Hematopoietic multipotent progenitor cell treated with erythropoietin and hydrocortisone succinate and interleukin-3 and kit ligand, for 4 days (in vitro differentiated cells): ENCODE results near the gene EIF2B5.

ENCODE experiments used
- DNase-seq: peaks from one replicate; pipeline ENCODE4 v3.0.0-alpha.2; 2015

The EIF2B5 gene

DNA sequence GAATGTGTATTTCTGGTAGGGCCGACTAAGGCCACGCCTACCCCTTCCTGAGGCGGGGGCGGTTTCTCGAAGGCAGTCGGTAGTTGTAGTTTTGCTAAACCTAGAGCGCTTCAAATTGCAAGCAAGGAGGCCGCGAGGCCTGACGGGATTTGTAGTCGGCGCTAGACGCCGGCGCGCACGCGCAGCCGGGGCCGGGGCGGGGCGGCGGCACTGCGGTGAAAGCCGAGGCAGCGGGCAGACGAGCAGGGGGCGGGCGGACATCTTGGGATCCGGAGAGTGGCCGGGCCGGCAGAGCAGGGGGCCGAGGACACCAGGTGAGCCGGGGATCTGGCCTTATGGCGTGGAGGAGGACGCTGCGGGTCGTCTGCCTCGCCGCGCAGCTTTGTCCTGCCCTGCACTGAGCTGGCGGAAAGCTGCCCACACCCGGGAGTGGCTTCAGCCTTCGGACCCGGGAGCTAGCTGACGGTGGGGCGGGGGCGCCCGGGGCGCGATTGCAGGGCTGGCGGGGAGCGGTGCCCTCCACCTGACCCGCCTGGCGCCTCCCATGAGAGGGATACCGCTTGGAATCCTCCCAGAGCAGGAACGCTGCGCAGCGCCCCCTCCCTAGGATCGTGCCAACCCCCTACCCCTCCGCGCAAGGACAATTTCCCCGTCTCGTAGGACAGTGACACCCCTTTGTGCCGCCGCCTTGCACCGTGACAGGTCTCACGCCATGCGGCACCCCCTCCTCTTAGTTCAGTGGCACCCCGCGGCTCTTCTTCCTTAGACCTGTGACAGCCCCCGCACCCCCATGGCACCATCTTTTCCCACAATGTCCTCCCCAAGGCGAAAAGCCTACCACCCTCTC lies 39.7 kb downstream of the EIF2B5 start, which contains the start of gene AP2M1:
Gene AP2M1 (plus strand): TSS at position 210 of the 847 bp plus-strand sequence. CDS start 2,139 bp downstream, outside the sequence.
- DNase-seq: peak; percentile 100

DNA sequence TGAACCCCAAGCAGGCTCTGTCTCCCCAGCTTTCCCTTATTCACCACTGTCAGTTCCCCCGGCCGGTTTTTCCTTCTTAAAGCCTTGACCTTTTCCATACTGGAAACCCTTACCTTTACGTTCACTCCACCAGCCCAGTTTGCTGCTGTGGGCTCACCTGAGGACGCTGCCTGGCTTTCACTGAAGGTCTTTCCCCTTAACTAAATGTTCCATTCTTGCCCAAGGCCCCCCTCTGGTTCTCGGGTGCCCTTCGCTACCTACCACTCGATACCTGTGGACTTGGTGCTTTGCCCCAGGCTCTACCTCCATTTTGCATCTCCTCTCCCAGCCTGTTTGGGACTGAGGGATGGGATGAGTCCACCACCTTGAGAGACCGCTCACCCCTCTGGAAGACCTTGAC lies 40.3 kb downstream of the EIF2B5 start:
- DNase-seq: no peak

DNA sequence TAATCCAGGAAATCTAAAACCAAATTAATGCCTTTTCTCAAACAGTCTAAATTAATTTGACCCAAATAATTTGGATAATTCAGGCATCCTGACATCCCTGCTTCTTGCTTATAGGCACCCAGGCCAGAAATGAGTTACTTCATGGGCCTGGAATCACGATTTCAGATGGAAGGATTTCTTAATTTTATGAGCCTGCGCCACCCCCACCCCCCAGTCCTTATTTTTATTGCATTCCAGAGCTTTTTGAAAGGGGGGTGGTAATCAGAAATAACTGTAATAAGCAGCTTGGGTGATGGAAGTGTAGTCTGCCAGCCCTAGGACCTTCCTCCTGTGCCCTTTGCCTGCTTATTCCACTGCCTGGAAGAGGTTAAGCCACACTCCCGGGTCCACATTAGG lies 40.8 kb downstream of the EIF2B5 start:
- DNase-seq: no peak

DNA sequence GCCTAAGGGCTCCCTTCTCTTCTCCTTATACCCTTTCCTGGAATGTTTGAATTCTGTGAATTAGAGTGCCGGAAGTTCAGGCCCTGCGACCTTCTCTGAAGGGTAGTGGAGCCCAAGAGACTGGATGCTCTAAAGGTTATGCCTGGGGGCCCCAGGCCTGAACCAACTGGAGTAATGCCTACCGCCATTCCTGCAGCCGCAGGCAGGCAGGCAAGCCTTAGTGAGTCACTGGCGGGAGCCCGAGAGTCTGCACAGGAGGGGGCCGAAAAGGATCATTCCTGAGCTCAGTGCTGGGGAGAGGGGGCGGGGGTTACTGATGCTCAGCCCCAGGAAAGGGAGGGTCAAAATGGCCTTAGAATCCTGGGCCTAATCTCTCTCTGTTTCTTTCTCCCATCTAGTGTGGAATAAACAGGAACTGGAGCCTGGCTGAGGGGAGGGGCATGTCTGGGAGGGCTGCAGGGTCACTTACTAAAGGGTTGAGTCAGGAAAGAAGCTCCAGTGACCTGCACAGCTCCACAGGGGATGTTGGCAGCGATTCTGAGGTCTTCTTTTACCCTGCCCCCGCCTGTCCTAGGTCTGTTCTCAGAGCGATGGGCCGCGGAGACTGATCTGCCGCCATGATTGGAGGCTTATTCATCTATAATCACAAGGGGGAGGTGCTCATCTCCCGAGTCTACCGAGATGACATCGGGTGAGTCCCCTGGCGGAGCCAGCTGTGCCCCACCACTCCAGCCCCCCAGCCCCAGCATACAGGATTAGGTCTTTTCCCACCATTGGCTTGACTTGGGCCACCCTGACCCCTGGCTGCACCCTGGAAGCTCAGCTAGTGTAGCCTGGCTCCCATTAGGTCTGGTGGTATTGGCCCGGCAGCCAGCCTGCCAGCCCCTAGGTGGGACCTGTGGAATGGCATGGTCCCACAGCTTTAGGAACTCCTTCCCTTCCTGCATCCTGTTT lies 41.5 kb downstream of the EIF2B5 start:
- DNase-seq: peak; percentile 78

DNA sequence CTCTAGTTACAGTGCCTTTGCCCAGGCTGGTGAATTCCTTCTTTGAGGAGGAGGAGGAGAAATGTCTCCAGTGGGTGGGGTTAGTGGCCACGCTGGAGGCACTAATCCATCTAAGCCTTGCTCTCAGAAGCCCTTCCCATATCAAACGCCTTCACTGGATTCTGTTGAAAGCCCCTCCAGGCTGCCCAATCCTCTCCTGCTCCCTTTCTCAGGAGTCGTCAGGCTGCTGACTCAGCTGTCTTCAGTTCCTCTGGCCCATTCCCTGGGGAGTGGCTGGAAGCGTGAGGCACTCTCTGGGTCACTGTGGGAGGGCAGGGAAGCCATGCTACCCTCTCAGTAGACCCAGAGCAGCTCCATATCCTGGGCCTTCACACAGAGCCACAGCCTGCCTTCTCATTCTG lies 42.2 kb downstream of the EIF2B5 start:
- DNase-seq: no peak

DNA sequence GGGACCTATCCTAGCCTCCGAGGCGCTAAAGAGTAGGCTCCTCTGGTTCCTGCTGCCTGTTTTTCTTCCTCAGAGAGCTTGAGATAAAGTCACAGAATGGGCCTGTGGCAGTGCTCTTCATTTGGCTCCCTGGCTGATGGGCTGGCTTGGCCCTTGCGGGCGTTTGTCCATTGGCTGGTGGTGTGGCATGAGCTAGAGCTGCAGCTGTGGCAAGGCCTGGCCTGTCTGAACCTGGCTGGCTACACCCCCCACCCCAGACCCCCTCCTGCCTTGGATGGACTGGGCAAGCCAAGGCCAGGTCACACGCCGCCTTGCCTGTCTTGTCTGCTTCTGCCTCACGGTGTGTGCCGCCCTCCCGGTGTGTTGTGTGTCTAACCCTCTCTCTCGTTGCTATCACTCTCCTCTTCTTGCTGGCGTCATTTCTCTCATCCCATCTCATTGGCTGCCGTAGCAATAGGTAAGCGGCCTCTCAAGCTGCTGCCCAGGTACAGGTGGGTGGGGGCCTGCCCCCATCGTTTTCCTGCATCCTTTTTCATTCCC lies 42.7 kb downstream of the EIF2B5 start:
- no peak for DNase-seq

DNA sequence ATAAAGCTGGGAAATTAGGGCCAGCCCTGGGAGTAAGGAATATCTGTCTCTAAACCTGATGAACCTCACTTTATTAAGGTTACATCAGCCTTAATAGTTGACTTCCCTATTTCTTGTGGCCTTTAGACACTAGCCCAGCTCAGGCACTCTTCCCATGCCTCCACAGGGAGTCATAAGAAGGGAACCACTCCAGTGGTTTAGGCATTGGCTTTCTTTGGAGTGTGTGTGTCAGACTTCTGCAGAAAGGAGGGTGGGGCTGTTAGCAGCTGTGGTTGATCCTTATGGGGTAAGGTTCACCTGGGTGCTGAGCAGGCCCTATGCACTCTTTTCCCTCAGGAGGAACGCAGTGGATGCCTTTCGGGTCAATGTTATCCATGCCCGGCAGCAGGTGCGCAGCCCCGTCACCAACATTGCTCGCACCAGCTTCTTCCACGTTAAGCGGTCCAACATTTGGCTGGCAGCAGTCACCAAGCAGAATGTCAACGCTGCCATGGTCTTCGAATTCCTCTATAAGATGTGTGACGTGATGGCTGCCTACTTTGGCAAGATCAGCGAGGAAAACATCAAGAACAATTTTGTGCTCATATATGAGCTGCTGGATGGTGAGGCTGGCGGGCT lies 43.5 kb downstream of the EIF2B5 start:
- DNase-seq: no peak

DNA sequence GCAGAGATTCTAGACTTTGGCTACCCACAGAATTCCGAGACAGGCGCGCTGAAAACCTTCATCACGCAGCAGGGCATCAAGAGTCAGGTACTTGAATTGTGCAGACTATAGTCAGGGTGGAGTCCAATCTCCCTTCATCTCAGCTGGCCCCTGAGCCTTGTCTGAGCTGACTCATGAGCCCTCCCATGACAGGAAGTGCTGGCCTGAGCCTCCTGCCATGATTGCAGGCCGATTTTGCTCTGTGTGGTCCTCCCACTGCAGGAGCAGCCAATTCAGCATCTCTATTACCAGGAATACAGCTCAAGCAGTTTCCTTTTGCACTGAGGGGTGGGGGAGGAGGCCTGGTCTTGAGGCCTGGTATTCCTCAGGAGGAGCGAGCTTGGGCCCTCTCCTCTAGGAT lies 45.0 kb downstream of the EIF2B5 start:
- peak; percentile 41 for DNase-seq

DNA sequence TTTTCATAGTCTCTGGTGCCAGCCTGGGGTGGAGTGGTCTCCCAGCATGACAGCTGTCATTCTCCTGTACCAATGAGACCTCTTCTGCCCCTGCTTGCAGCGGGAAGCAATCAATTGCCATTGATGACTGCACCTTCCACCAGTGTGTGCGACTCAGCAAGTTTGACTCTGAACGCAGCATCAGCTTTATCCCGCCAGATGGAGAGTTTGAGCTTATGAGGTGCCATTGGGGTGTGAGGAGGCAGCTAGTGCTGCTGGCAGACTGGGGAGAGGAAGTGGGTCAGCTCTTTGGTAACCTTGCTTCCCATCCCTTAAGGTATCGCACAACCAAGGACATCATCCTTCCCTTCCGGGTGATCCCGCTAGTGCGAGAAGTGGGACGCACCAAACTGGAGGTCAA lies 46.4 kb downstream of the EIF2B5 start:
- DNase-seq: no peak

DNA sequence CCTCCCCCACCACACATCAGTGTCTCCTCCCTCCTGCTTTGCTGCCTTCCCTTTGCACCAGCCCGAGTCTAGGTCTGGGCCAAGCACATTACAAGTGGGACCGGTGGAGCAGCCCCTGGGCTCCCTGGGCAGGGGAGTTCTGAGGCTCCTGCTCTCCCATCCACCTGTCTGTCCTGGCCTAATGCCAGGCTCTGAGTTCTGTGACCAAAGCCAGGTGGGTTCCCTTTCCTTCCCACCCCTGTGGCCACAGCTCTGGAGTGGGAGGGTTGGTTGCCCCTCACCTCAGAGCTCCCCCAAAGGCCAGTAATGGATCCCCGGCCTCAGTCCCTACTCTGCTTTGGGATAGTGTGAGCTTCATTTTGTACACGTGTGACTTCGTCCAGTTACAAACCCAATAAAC lies 48.5 kb downstream of the EIF2B5 start:
- no peak for DNase-seq

DNA sequence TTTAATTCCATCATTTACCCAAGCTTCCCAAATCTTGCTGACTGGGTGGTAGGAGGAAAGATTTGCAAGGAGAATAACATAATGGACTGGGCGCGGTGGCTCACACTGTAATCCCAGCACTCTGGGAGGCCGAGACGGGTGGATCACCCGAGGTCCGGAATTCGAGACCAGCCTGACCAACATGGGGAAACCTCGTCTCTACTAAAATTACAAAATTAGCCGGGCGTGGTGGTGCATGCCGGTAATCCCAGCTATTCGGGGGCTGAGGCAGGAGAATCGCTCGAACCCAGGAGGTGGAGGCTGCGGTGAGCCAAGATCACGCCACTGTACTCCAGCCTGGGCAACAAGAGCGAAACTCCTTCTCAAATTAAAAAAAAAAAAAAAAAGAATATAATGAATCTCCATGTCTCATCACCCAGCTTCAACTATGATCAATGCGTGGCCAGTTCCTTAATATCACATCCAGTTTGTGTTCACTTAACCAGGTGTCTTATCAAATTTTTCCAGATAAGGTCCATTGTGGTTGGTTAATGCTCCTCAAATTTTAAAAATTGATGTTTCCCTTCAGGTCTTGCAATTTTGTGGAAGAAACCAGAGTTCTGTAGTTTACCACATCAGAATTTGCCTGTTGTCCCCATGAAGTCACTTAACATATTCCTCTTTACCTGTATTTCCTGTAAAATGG lies 49.5 kb downstream of the EIF2B5 start:
- peak; percentile 66 for DNase-seq

DNA sequence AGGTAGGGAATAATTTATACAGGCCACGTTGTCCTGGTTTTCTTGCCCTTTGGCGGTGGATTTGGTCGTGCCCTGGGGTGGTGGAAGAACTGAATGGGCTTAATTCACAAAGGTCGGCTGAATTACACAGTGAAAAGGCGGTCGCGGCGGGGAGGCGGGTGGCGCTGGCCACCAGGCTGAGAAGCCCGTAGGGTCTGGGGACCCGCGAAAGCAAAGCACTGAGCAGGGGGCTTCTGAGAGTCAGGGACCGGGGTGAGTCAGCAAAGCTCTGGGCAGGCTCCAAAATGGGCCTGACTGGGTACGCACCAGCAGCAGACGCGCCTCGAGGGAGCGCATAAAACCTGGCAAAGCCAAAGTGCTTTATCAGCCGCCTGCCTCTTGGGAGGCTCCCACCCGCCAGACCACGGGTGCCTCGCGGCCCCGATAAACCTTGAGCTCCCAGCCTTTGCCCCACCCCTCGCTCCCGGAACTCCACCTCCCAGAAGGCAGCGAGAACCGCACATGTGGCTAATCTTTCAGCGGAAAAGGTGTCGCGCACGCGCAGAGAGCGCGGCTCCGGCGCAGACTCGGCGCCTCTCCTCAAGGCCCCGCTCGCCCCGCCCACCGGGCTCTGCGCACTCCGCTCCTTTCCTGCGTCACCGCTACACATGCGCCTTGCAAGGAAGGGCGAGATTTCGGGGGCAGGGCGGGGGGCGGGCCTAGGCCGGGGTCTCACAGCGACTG lies 50.5 kb downstream of the EIF2B5 start:
- peak; percentile 100 for DNase-seq

DNA sequence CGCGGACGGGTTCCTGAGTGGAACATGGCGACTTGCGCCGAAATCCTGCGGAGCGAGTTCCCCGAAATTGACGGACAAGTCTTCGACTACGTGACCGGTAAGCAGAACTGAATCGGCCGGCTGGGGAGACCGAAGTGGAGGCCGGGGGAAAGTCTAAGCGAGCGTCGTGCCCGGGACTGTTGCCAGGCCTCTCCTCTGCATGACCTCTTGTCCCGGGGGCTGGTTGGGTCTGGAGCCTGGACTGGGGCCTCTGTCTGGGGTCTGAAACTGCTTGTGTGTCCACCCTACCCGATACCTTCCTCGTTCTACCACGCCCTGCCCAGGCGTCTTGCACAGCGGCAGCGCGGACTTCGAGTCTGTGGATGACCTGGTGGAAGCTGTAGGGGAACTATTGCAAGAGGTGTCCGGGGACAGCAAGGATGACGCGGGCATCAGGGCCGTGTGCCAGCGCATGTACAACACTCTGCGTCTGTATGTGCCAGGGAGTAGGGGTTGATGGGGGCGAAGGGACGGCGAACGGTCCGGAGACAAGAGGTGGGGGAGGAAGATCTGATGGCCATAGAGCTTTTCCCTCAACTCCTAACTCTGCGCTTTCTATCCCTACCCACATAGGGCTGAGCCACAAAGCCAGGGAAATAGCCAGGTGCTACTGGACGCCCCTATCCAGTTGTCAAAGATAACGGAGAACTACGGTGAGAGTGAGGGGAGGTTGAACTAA lies 51.2 kb downstream of the EIF2B5 start, which contains the start of gene ABCF3:
Gene ABCF3 (plus strand): TSS at position 16 of the 718 bp plus-strand sequence. CDS start 9 bp downstream, at position 25.
- DNase-seq: peak; percentile 60

DNA sequence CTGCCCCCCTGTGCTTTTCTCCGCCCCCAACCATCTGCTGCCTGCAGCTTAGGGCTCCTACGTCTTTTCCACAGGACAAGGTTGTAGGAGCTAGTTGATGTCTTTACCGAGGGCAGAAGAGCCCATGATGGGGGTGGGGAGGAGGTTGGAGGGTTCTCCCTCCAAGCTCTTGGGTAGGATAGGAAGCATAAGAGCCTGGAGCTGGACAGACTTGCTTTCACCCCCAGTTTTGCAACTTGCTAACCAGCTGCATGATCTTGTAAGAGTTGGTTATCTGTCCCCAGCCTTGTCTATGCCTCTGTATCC lies 51.7 kb downstream of the EIF2B5 start:
- DNase-seq: peak; percentile 28

DNA sequence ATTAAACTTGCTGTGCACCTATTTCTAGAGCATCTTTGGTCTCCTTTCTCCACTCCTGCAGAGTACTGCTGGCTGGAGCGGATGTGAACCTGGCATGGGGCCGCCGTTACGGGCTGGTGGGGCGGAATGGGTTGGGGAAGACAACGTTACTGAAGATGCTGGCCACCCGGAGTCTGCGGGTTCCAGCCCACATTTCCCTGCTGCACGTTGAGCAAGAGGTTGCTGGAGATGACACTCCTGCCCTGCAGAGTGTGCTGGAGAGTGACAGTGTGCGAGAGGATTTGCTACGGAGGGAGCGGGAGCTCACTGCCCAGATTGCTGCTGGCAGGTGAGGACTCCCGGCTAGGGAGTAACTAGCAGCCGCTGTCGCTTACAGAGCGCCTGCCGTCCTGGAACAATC lies 52.9 kb downstream of the EIF2B5 start:
- no peak for DNase-seq

DNA sequence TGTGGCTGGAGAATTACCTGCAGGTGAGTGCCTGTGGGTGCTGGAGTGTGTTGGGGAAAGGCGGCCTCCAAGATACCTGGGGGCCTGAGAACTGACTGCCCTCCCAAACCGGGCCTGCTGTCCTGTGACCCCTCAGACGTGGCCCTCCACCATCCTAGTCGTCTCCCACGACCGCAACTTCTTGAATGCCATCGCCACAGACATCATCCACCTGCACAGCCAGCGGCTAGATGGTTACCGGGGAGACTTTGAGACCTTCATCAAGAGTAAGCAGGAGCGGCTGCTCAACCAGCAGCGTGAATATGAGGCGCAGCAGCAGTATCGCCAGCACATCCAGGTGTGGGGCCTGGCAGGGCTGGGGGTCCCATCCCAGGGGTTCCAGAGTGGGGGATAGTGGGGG lies 54.3 kb downstream of the EIF2B5 start:
- no peak for DNase-seq

DNA sequence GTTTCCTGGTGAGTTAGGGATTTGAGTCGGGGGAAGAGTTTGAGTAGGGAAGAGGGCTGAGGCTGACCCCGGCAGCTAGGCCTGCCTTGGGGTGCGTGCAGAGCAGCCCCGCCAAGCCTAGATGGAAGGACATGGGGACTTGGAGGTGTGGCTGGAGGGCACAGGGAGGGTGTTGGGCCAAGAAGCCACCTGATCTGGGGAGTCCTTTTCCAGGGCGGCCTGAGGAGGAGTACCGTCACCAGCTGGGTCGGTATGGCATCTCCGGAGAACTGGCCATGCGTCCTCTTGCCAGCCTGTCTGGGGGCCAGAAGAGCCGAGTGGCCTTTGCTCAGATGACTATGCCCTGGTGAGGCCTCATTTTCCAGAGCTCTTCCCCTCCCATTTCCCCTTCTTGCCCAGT lies 57.7 kb downstream of the EIF2B5 start:
- DNase-seq: no peak

DNA sequence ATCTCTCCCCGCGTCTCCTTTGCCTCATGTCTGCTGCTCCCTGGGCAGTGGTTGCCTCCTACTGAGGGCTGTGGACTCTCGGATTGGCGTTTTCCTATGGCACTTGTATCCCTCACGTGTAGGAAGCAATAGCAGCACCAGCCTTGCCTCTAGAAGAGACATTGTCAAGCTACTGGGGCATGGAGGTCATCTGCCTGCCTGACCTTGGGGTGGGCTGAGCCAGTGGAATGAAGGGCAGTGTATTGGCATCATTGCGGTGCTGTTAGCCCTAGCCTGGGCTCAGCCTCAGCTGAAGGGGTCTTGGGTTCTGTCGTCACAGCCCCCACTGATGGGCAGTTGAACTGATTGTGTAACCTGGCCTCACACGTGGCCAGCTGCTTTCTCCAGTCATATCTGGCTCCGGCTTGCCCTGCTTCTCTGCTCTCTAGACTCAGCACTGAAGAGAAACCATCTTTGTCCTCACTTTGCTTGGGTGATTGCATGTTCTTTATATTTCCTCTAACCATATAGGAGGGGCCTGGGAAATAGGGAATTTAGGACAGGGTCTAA lies 58.9 kb downstream of the EIF2B5 start:
- no peak for DNase-seq
